Measurements from ENCODE around the gene TFEB. TPM values are rescaled to one million over a fixed set of nuclear protein-coding genes. Genes with fewer than 3 reads are reported as not detected.

Gene TFEB
- total and polyA plus RNA-seq, 4 donors = 1.1 to 6.2 (median 3.8) TPM

- no peak overlapping the region for H3K4me3 ChIP-seq (ENCODE audit: low read depth in 1 of 3, low read length in 3 of 3)
- H3K9me3 ChIP-seq (ENCODE audit: control insufficient read depth in 4 of 4, low read length in 3 of 4) = no peaks in the 10 kb centered on the region
- no peak for DNase-seq (ENCODE audit: low spot score)
- H3K4me1 ChIP-seq (ENCODE audit: control insufficient read depth in 4 of 4, insufficient read depth in 4 of 4, low read length in 3 of 4) = no peaks in the 10 kb centered on the region
- WGBS = 87% methylated on average over 6 of the region's 6 CpGs
- no peak overlapping the region for H3K27ac ChIP-seq (ENCODE audit: low read depth in 1 of 2, low read length in 2 of 2)
- H3K9ac ChIP-seq (ENCODE audit: low read depth in 1 of 2, low read length in 2 of 2) = no peak overlapping the region
- H3K27me3 ChIP-seq (ENCODE audit: control insufficient read depth in 4 of 4, insufficient read depth in 4 of 4, low read length in 3 of 4) = no peaks in the 10 kb centered on the region
- TF ChIP-seq GABPA (IDR thresholded peaks at IDR 0.05 in 1 of 2, conservative IDR thresholded peaks at IDR 0.05 in 1 of 2) = no peak
- no peak for TF ChIP-seq HNF4A (conservative IDR thresholded peaks at IDR 0.05)
- TF ChIP-seq, protein P1, sequence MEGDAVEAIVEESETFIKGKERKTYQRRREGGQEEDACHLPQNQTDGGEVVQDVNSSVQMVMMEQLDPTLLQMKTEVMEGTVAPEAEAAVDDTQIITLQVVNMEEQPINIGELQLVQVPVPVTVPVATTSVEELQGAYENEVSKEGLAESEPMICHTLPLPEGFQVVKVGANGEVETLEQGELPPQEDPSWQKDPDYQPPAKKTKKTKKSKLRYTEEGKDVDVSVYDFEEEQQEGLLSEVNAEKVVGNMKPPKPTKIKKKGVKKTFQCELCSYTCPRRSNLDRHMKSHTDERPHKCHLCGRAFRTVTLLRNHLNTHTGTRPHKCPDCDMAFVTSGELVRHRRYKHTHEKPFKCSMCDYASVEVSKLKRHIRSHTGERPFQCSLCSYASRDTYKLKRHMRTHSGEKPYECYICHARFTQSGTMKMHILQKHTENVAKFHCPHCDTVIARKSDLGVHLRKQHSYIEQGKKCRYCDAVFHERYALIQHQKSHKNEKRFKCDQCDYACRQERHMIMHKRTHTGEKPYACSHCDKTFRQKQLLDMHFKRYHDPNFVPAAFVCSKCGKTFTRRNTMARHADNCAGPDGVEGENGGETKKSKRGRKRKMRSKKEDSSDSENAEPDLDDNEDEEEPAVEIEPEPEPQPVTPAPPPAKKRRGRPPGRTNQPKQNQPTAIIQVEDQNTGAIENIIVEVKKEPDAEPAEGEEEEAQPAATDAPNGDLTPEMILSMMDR (IDR thresholded peaks at IDR 0.05; ENCODE audit: low read depth, low read length, missing input control) = no peak
- no peak for TF ChIP-seq RXRA (IDR thresholded peaks at IDR 0.05)
- no peak for TF ChIP-seq RAD21 (IDR thresholded peaks at IDR 0.05)
- no peak for TF ChIP-seq YY1 (IDR thresholded peaks at IDR 0.05)
- TF ChIP-seq HNF4G (IDR thresholded peaks at IDR 0.05) = no peak
- no peak for TF ChIP-seq MAX (IDR thresholded peaks at IDR 0.05)
- TF ChIP-seq FOXA1 (IDR thresholded peaks at IDR 0.05) = no peak
- TF ChIP-seq NR2F2 (IDR thresholded peaks at IDR 0.05) = no peak
- TF ChIP-seq FOXA2 (IDR thresholded peaks at IDR 0.05) = no peak
- no peak for TF ChIP-seq TAF1 (conservative IDR thresholded peaks at IDR 0.05)
- TF ChIP-seq, protein P2, sequence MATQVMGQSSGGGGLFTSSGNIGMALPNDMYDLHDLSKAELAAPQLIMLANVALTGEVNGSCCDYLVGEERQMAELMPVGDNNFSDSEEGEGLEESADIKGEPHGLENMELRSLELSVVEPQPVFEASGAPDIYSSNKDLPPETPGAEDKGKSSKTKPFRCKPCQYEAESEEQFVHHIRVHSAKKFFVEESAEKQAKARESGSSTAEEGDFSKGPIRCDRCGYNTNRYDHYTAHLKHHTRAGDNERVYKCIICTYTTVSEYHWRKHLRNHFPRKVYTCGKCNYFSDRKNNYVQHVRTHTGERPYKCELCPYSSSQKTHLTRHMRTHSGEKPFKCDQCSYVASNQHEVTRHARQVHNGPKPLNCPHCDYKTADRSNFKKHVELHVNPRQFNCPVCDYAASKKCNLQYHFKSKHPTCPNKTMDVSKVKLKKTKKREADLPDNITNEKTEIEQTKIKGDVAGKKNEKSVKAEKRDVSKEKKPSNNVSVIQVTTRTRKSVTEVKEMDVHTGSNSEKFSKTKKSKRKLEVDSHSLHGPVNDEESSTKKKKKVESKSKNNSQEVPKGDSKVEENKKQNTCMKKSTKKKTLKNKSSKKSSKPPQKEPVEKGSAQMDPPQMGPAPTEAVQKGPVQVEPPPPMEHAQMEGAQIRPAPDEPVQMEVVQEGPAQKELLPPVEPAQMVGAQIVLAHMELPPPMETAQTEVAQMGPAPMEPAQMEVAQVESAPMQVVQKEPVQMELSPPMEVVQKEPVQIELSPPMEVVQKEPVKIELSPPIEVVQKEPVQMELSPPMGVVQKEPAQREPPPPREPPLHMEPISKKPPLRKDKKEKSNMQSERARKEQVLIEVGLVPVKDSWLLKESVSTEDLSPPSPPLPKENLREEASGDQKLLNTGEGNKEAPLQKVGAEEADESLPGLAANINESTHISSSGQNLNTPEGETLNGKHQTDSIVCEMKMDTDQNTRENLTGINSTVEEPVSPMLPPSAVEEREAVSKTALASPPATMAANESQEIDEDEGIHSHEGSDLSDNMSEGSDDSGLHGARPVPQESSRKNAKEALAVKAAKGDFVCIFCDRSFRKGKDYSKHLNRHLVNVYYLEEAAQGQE (IDR thresholded peaks at IDR 0.05) = no peak
- TF ChIP-seq ATF3 (IDR thresholded peaks at IDR 0.05) = no peak
- TF ChIP-seq ZBTB33 (IDR thresholded peaks at IDR 0.05) = no peak
- no peak for TF ChIP-seq JUND (IDR thresholded peaks at IDR 0.05)
- TF ChIP-seq SP1 (IDR thresholded peaks at IDR 0.05) = no peak
- no peak for TF ChIP-seq EGR1 (IDR thresholded peaks at IDR 0.05; ENCODE audit: low read depth in 2 of 2)
- no peaks in the 10 kb centered on the region for H3K36me3 ChIP-seq (ENCODE audit: control insufficient read depth in 4 of 4, insufficient read depth in 3 of 4, low read depth in 1 of 4, low read length in 3 of 4)
These were observed 23.2 kb upstream of the TFEB start for GRCh38 chr6:41758641-41759035.

Data from liver (tissue), 9 donors.